Spinal cord (tissue), 10 donors: ENCODE data around the gene VSTM2B. TPM values are rescaled to one million over a fixed set of nuclear protein-coding genes. Genes with fewer than 3 reads are reported as not detected.

Experiments
- DNase-seq, 6 donors: peaks; one replicate each; pipeline versions ENCODE4 v3.0.0 to v3.0.0-alpha.2; 2013 to 2015; ENCODE audit warnings: low spot score in 6 of 6, low read depth in 4 of 6
- H3K27ac ChIP-seq: one replicate; pipeline ENCODE4 v1.5.1; 2013; ENCODE audit warnings: low read depth, low read length, control low read depth
- H3K27me3 ChIP-seq: one replicate; pipeline ENCODE4 v1.6.1; 2013; ENCODE audit warnings: low read length; ENCODE audit not compliant: control insufficient read depth, insufficient read depth
- H3K36me3 ChIP-seq: one replicate; pipeline ENCODE4 v1.6.1; 2013; ENCODE audit warnings: low read length; ENCODE audit not compliant: control insufficient read depth, insufficient read depth
- H3K4me1 ChIP-seq: one replicate; pipeline ENCODE4 v1.6.1; 2013; ENCODE audit warnings: low read length; ENCODE audit not compliant: control insufficient read depth, insufficient read depth
- H3K4me3 ChIP-seq: one replicate; pipeline ENCODE4 v1.5.1; 2013; ENCODE audit warnings: low read depth, low read length, control low read depth
- H3K9me3 ChIP-seq: one replicate; pipeline ENCODE4 v1.6.1; 2013; ENCODE audit warnings: low read length; ENCODE audit not compliant: control insufficient read depth, insufficient read depth
- WGBS: methylation state at CpG from one replicate; pipeline ENCODE4 v1.1.5; 2013; ENCODE audit warnings: missing lambda C conversion rate; ENCODE audit not compliant: insufficient coverage; 5-methylcytosine and 5-hydroxymethylcytosine counted together
- polyA plus RNA-seq, 2 donors: library from polyadenylated mRNA; unstranded; fragments of 120-200 nt; gene quantifications; one replicate each; pipeline ENCODE4 v1.2.1, GENCODE V29; 2013; ENCODE audit not compliant: insufficient read length in 2 of 2
- total RNA-seq, 2 donors: library from RNA; depleted of rRNA in 1 of 2; stranded (reverse); fragments of 120-200 nt in 1 of 2; fragments of >200 nt in 1 of 2; gene quantifications; one replicate each; pipeline versions ENCODE4 v1.2.3 to v1.2.4, GENCODE V29; 2013 to 2014
- donor health status: healthy.

Gene VSTM2B
- total and polyA plus RNA-seq, 4 donors: 7.2 to 43.2 (median 23.1) TPM

- Histone ChIP-seq H3K4me1 (peaks cover 60% of the 10 kb centered on the region), H3K36me3 (peaks cover 14% of the 10 kb centered on the region)
- under 1% methylated on average over 53 of the region's 57 CpGs for WGBS
Observed at GRCh38 chr19:29528350-29528945, 2.7 kb downstream of the VSTM2B start.

GRCh38 chr19:29528946-29529645 lies 3.3 kb downstream of the VSTM2B start:
- 8% methylated on average over 39 of the region's 39 CpGs for WGBS
- no peak overlapping the region for H3K27ac ChIP-seq
- H3K4me3 ChIP-seq: no peak overlapping the region
- peaks cover 59% of the 10 kb centered on the region for H3K27me3 ChIP-seq
- peaks cover 20% of the 10 kb centered on the region for H3K36me3 ChIP-seq
- H3K4me1 ChIP-seq: peaks cover 58% of the 10 kb centered on the region
- H3K9me3 ChIP-seq: no peaks in the 10 kb centered on the region
- DNase-seq: peak in 2 of 6 donors; percentile 12 to 35

More at GRCh38 chr19:29528350-29528945, 2.7 kb downstream of the VSTM2B start:
- Histone ChIP-seq H3K4me3 (peak overlapping the region; percentile 21), H3K27ac (no peak overlapping the region), H3K27me3 (peaks cover 61% of the 10 kb centered on the region), H3K9me3 (no peaks in the 10 kb centered on the region)
- peak in 5 of 6 donors; percentile 63 to 96 (median 78) for DNase-seq

- Histone ChIP-seq H3K36me3 (peaks cover 23% of the 10 kb centered on the region), H3K4me3 (no peak overlapping the region), H3K27ac (no peak overlapping the region), H3K27me3 (peaks cover 52% of the 10 kb centered on the region), H3K9me3 (no peaks in the 10 kb centered on the region), H3K4me1 (peaks cover 54% of the 10 kb centered on the region)
- WGBS: 5% methylated on average over 100 of the region's 100 CpGs
- peak in 2 of 6 donors; percentile 50 to 73 for DNase-seq
Observed at GRCh38 chr19:29529646-29530539, 4.1 kb downstream of the VSTM2B start.

- Histone ChIP-seq H3K4me1 (peaks cover 57% of the 10 kb centered on the region), H3K4me3 (no peak overlapping the region), H3K36me3 (peaks cover 28% of the 10 kb centered on the region), H3K27me3 (peaks cover 46% of the 10 kb centered on the region), H3K9me3 (no peaks in the 10 kb centered on the region), H3K27ac (no peak overlapping the region)
- WGBS: 29% methylated on average over 11 of the region's 15 CpGs
- DNase-seq: no peak
Observed at GRCh38 chr19:29530540-29531457, 5.0 kb downstream of the VSTM2B start.

- H3K27ac ChIP-seq: no peak overlapping the region
- no peak for DNase-seq
- no peak overlapping the region for H3K4me3 ChIP-seq
- peaks cover 28% of the 10 kb centered on the region for H3K36me3 ChIP-seq
- peaks cover 45% of the 10 kb centered on the region for H3K27me3 ChIP-seq
- peaks cover 58% of the 10 kb centered on the region for H3K4me1 ChIP-seq
- H3K9me3 ChIP-seq: no peaks in the 10 kb centered on the region
- WGBS: 80% methylated on average over 7 of the region's 7 CpGs
Observed at GRCh38 chr19:29531458-29532025, 5.7 kb downstream of the VSTM2B start.

- Histone ChIP-seq H3K27ac (no peak overlapping the region), H3K4me1 (peaks cover 54% of the 10 kb centered on the region), H3K36me3 (peaks cover 28% of the 10 kb centered on the region), H3K27me3 (peaks cover 40% of the 10 kb centered on the region), H3K9me3 (no peaks in the 10 kb centered on the region), H3K4me3 (no peak overlapping the region)
- no peak for DNase-seq
- WGBS: 95% methylated on average over 3 of the region's 8 CpGs
Observed at GRCh38 chr19:29532097-29532496, 6.3 kb downstream of the VSTM2B start.

GRCh38 chr19:29532956-29533355 lies 7.2 kb downstream of the VSTM2B start:
- Histone ChIP-seq H3K27ac (no peak overlapping the region), H3K4me1 (peaks cover 46% of the 10 kb centered on the region), H3K36me3 (peaks cover 33% of the 10 kb centered on the region), H3K27me3 (peaks cover 32% of the 10 kb centered on the region), H3K4me3 (no peak overlapping the region), H3K9me3 (no peaks in the 10 kb centered on the region)
- WGBS: 91% methylated on average over 3 of the region's 3 CpGs
- DNase-seq: no peak

- H3K36me3 ChIP-seq: peaks cover 35% of the 10 kb centered on the region
- H3K9me3 ChIP-seq: no peaks in the 10 kb centered on the region
- H3K27ac ChIP-seq: no peak overlapping the region
- peaks cover 38% of the 10 kb centered on the region for H3K4me1 ChIP-seq
- H3K27me3 ChIP-seq: peaks cover 25% of the 10 kb centered on the region
- DNase-seq: no peak
- H3K4me3 ChIP-seq: no peak overlapping the region
- WGBS: 89% methylated on average over 8 of the region's 15 CpGs
Observed at GRCh38 chr19:29533578-29534544, 8.1 kb downstream of the VSTM2B start.
